ENCODE results near the gene RPL23. TPM values are rescaled to one million over a fixed set of nuclear protein-coding genes. Genes with fewer than 3 reads are reported as not detected.
A peak's percentile ranks its signal among the peaks of the same experiment; 100 is the strongest.

RPL23 gene
- total and polyA plus RNA-seq, 2 donors from 2014 or later = 1,183 to 2,399 TPM

DNA sequence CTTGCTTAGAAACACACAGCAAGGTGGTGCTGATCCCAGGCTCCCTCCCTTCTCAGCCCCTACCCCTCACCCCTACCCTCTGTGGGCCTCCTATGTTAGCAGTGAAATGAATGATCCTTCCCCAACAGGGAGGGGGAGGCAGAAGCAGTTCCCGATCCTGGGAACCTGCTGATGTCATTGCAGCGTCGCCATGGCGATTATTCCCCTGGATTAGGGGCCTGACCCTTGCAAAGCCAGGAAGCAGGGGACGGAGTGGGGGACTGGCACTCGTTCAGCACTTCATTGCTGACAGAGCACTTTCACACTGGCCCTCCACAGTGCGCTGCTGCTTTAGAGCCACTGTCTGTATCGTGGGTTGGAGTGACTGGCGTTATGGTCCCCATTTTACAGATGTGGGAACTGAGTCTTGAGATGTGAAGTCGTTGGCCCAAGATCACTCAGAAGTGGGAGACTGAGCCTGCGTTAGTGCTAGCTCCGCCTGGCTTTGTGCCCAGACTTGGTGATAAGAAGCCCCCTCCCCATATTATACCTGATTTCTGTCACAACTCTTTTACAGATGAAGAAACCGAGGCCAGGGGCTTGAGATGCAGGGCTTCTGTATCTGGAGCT is 42.9 kb upstream of the RPL23 start:
- FAIRE-seq = no peak

DNA sequence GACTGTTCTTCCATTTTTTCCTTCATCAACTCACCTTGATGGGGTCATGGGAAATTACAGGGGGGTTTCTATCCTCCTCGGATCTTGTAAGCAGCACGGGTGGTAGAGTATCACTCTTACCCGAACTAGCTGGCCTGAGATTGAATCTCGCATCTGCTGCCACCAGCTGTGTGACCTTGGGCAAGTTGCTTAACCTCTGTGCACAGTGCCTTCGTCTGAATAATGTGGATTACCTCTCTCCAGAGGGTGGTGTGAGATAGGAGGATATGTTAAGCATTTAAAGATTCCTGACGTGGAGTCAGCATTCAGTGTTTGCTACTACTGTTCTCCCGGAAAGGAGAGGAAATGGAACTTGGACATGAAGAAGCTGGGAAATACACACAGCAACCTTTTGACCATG is 40.8 kb upstream of the RPL23 start:
- H3K4me1 ChIP-seq (ENCODE audit: control insufficient read depth in 2 of 3, insufficient read depth in 2 of 3, low read depth in 1 of 3, low read length in 3 of 3) = peaks cover 0 to 43% (median 36%) of the 10 kb centered on the region in 3 donors
- H3K36me3 ChIP-seq (ENCODE audit: control insufficient read depth in 2 of 3, insufficient read depth in 3 of 3, low read length in 3 of 3) = peaks cover 2 to 36% (median 13%) of the 10 kb centered on the region in 3 donors
- no peak for DNase-seq
- no peaks in the 10 kb centered on the region for H3K27me3 ChIP-seq (ENCODE audit: control insufficient read depth, insufficient read depth, low read length)
- TF ChIP-seq, protein P1, sequence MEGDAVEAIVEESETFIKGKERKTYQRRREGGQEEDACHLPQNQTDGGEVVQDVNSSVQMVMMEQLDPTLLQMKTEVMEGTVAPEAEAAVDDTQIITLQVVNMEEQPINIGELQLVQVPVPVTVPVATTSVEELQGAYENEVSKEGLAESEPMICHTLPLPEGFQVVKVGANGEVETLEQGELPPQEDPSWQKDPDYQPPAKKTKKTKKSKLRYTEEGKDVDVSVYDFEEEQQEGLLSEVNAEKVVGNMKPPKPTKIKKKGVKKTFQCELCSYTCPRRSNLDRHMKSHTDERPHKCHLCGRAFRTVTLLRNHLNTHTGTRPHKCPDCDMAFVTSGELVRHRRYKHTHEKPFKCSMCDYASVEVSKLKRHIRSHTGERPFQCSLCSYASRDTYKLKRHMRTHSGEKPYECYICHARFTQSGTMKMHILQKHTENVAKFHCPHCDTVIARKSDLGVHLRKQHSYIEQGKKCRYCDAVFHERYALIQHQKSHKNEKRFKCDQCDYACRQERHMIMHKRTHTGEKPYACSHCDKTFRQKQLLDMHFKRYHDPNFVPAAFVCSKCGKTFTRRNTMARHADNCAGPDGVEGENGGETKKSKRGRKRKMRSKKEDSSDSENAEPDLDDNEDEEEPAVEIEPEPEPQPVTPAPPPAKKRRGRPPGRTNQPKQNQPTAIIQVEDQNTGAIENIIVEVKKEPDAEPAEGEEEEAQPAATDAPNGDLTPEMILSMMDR (IDR thresholded peaks at IDR 0.05; ENCODE audit: borderline replicate concordance, extremely low read depth, insufficient read depth) = no peak
- H3K27ac ChIP-seq (ENCODE audit: low read depth in 2 of 2, low read length in 2 of 2) = no peak overlapping the region
- no peak overlapping the region for H3K4me3 ChIP-seq (ENCODE audit: low read length in 3 of 3)
- intact Hi-C loops (cut with DNase I) = no loop called here
- no peak overlapping the region for H3K9ac ChIP-seq (ENCODE audit: low read length in 3 of 3)
- FAIRE-seq = no peak
- no peaks in the 10 kb centered on the region for H3K9me3 ChIP-seq (ENCODE audit: control insufficient read depth in 2 of 3, insufficient read depth in 1 of 3, low read length in 3 of 3)

More for the DNA sequence above, 42.9 kb upstream of the RPL23 start:
- peak overlapping the region; percentile 85 to 86 for H3K27ac ChIP-seq (ENCODE audit: low read depth in 2 of 2, low read length in 2 of 2)
- peaks cover 2 to 20% (median 5%) of the 10 kb centered on the region in 3 donors for H3K36me3 ChIP-seq (ENCODE audit: control insufficient read depth in 2 of 3, insufficient read depth in 3 of 3, low read length in 3 of 3)
- no peak for DNase-seq
- peaks cover 0 to 54% (median 42%) of the 10 kb centered on the region in 3 donors for H3K4me1 ChIP-seq (ENCODE audit: control insufficient read depth in 2 of 3, insufficient read depth in 2 of 3, low read depth in 1 of 3, low read length in 3 of 3)
- H3K9me3 ChIP-seq (ENCODE audit: control insufficient read depth in 2 of 3, insufficient read depth in 1 of 3, low read length in 3 of 3) = no peaks in the 10 kb centered on the region
- no peak overlapping the region for H3K9ac ChIP-seq (ENCODE audit: low read length in 3 of 3)
- H3K4me3 ChIP-seq (ENCODE audit: low read length in 3 of 3) = no peak overlapping the region
- no peaks in the 10 kb centered on the region for H3K27me3 ChIP-seq (ENCODE audit: control insufficient read depth, insufficient read depth, low read length)
- TF ChIP-seq, protein P1 (IDR thresholded peaks at IDR 0.05; ENCODE audit: borderline replicate concordance, extremely low read depth, insufficient read depth) = no peak
- intact Hi-C loops (cut with DNase I) = no loop called here

DNA sequence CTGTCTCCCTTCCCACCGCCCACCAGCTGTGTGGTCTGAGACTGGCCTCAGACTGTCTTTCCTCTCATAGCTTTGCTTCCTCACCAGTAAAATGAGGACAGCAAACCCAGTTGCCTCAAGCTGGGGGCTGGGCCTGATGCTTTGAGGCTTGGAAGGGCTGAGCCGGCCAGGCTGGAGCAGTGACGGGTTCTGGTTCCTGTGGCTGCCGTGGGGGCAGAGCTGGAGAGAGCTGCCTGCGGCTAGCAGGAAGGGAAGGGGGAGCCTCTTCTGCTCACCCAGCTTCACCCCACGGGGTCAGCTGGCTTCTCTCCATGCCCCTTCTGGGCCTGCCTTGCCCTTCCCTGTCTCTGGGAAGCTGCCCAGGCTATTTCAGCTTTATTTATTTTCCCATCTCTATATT is 40.1 kb upstream of the RPL23 start:
- H3K9ac ChIP-seq (ENCODE audit: low read length in 3 of 3) = no peak overlapping the region
- peaks cover 0 to 36% (median 30%) of the 10 kb centered on the region in 3 donors for H3K4me1 ChIP-seq (ENCODE audit: control insufficient read depth in 2 of 3, insufficient read depth in 2 of 3, low read depth in 1 of 3, low read length in 3 of 3)
- no peaks in the 10 kb centered on the region for H3K9me3 ChIP-seq (ENCODE audit: control insufficient read depth in 2 of 3, insufficient read depth in 1 of 3, low read length in 3 of 3)
- intact Hi-C loops (cut with DNase I) = no loop called here
- H3K36me3 ChIP-seq (ENCODE audit: control insufficient read depth in 2 of 3, insufficient read depth in 3 of 3, low read length in 3 of 3) = peaks cover 2 to 36% (median 15%) of the 10 kb centered on the region in 3 donors
- H3K4me3 ChIP-seq (ENCODE audit: low read length in 3 of 3) = no peak overlapping the region
- H3K27ac ChIP-seq (ENCODE audit: low read depth in 2 of 2, low read length in 2 of 2) = no peak overlapping the region
- H3K27me3 ChIP-seq (ENCODE audit: control insufficient read depth, insufficient read depth, low read length) = no peaks in the 10 kb centered on the region
- FAIRE-seq (no peak), DNase-seq (no peak)
- TF ChIP-seq, protein P1 (IDR thresholded peaks at IDR 0.05; ENCODE audit: borderline replicate concordance, extremely low read depth, insufficient read depth) = no peak
